ENCODE data around the gene STAT5B.

The STAT5B gene

GRCh38 chr17:42296012-42296411 is 19.8 kb upstream of the STAT5B start:
- Histone ChIP-seq H3K36me3 (ENCODE audit: control insufficient read depth, insufficient read depth, low read length) (peaks cover 53% of the 10 kb centered on the region), H3K4me1 (ENCODE audit: control insufficient read depth, insufficient read depth, low read length, poor library complexity, severe bottlenecking) (no peaks in the 10 kb centered on the region)

DNA sequence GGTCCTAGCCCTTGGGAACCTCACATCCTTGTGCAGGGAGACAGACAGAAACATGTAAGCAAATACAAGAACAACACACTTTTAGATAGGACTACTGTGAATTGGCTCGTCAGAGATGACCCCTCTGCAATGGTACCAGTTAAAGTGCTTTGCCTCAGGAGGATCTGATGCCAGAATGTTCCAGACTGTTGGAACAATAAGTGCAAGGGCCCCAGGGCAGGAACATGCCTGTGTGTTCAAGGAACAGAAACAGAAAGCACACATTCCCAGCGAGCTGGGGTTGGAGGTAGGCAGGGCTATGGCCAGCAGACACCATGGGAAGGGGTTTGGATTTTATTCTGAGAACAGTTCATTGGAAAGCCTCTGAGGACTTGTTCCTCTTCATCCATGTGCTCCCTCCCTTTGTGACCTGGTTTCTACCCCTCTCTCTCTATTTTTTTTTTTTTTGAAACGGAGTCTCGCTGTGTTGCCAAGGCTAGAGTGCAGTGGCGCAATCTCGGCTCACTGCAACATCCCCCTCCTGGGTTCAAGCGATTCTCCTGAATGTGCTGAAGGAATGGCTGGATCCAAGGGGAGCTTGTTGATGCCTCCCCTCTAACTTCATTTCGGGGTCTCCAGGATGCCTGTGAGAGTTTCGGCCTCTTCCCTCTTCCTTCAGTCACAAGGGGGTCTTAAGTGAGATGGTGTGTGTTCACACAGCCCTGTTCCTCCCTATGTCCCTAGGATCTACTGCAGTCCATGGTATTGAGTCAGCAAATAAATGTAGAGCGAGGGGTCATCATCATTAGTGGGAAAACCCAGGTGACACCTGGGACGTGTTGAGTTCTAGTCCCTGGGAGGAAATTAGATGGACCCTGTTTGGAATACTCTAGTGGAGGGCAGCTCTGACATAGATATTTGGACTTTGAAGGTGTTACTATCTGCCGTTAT is 18.5 kb upstream of the STAT5B start:
- Histone ChIP-seq H3K4me3 (ENCODE audit: insufficient read depth, low read depth, low read length, poor library complexity, severe bottlenecking) (no peak overlapping the region), H3K4me1 (ENCODE audit: control insufficient read depth, insufficient read depth, low read length, poor library complexity, severe bottlenecking) (peaks cover 5% of the 10 kb centered on the region), H3K36me3 (ENCODE audit: control insufficient read depth, insufficient read depth, low read length) (peaks cover 49% of the 10 kb centered on the region), H3K27ac (ENCODE audit: insufficient read depth, low read length, poor library complexity, severe bottlenecking) (no peak overlapping the region), H3K9me3 (ENCODE audit: control insufficient read depth, low read length) (no peaks in the 10 kb centered on the region), H3K27me3 (replicated peaks; ENCODE audit: control insufficient read depth, insufficient read depth, low read length, poor library complexity, severe bottlenecking) (no peaks in the 10 kb centered on the region)
- no peak for DNase-seq

More at GRCh38 chr17:42296012-42296411, 19.8 kb upstream of the STAT5B start:
- no peak for DNase-seq
- Histone ChIP-seq H3K27me3 (replicated peaks; ENCODE audit: control insufficient read depth, insufficient read depth, low read length, poor library complexity, severe bottlenecking) (no peaks in the 10 kb centered on the region), H3K27ac (ENCODE audit: insufficient read depth, low read length, poor library complexity, severe bottlenecking) (no peak overlapping the region), H3K9me3 (ENCODE audit: control insufficient read depth, low read length) (no peaks in the 10 kb centered on the region), H3K4me3 (ENCODE audit: insufficient read depth, low read depth, low read length, poor library complexity, severe bottlenecking) (no peak overlapping the region)

DNA sequence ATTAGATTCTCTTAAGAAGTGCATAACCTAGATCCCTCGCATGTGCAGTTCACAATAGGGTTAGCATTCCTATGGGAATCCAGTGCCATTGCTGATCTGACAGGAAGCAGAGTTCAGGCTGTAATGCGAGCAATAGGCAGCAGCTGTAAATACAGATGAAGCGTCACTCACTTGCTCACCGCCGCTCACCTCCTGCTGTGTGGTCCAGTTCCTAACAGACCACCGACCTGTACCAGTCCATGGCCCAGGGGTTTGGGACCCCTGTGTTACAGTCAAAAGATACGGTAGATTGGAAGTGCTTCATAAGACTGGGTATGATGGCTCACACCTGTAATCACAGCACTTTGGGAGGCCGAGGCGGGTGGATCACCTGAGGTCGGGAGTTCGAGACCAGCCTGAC is 14.9 kb upstream of the STAT5B start:
- H3K27ac ChIP-seq (ENCODE audit: insufficient read depth, low read length, poor library complexity, severe bottlenecking), result no peak overlapping the region
- H3K27me3 ChIP-seq (replicated peaks; ENCODE audit: control insufficient read depth, insufficient read depth, low read length, poor library complexity, severe bottlenecking), result no peaks in the 10 kb centered on the region
- no peak for DNase-seq
- H3K4me1 ChIP-seq (ENCODE audit: control insufficient read depth, insufficient read depth, low read length, poor library complexity, severe bottlenecking), result peaks cover 30% of the 10 kb centered on the region
- H3K4me3 ChIP-seq (ENCODE audit: insufficient read depth, low read depth, low read length, poor library complexity, severe bottlenecking), result no peak overlapping the region
- no peaks in the 10 kb centered on the region for H3K9me3 ChIP-seq (ENCODE audit: control insufficient read depth, low read length)
- H3K36me3 ChIP-seq (ENCODE audit: control insufficient read depth, insufficient read depth, low read length), result peaks cover 29% of the 10 kb centered on the region

DNA sequence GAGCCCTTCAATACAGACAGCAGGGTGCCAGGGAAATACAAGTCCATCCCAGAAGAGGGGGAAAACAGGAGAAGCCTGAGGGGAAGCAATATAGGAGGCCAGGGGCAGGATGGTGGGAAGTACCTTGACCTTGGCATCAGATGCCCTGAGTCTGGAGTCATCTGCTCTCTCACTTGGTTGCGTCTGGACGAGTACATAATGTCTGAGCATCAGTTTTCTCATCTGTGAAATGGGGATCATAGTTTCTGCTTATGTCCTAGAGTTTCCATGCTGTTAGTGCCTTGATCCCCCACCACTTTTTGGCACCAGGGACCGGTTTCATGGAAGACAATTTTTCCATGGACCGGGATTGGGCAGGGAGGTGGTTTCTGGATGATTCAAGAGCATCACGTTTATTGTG is 14.4 kb upstream of the STAT5B start:
- H3K4me3 ChIP-seq (ENCODE audit: insufficient read depth, low read depth, low read length, poor library complexity, severe bottlenecking), result no peak overlapping the region
- peak overlapping the region; percentile 88 for H3K27ac ChIP-seq (ENCODE audit: insufficient read depth, low read length, poor library complexity, severe bottlenecking)
- no peaks in the 10 kb centered on the region for H3K9me3 ChIP-seq (ENCODE audit: control insufficient read depth, low read length)
- DNase-seq, result no peak
- no peaks in the 10 kb centered on the region for H3K27me3 ChIP-seq (replicated peaks; ENCODE audit: control insufficient read depth, insufficient read depth, low read length, poor library complexity, severe bottlenecking)
- H3K4me1 ChIP-seq (ENCODE audit: control insufficient read depth, insufficient read depth, low read length, poor library complexity, severe bottlenecking), result peaks cover 30% of the 10 kb centered on the region
- peaks cover 23% of the 10 kb centered on the region for H3K36me3 ChIP-seq (ENCODE audit: control insufficient read depth, insufficient read depth, low read length)

DNA sequence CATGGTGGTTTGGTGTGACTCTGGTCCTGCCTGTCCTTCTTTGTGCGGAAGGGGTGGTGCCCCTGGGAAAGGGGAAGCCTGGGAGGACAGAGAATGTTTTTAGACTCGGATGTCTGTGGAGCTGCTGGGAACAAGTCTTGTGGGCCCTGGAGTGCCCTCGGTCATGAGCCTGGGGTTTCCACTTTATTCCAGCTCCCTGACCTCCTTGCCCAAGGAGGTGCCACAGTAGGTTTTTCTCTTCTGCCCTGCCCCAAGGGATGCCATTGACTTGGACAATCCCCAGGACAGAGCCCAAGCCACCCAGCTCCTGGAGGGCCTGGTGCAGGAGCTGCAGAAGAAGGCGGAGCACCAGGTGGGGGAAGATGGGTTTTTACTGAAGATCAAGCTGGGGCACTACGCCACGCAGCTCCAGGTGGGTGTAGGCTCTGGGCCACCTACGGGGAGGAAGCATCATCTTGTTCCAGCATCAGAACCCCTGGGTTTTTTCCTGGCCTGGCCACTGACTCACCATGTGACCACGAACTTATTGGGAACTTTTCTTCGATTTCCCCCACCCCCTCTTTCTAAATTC is 13.5 kb upstream of the STAT5B start:
- Histone ChIP-seq H3K4me1 (ENCODE audit: control insufficient read depth, insufficient read depth, low read length, poor library complexity, severe bottlenecking) (peaks cover 30% of the 10 kb centered on the region), H3K36me3 (ENCODE audit: control insufficient read depth, insufficient read depth, low read length) (peaks cover 15% of the 10 kb centered on the region), H3K9me3 (ENCODE audit: control insufficient read depth, low read length) (no peaks in the 10 kb centered on the region), H3K27me3 (replicated peaks; ENCODE audit: control insufficient read depth, insufficient read depth, low read length, poor library complexity, severe bottlenecking) (no peaks in the 10 kb centered on the region), H3K27ac (ENCODE audit: insufficient read depth, low read length, poor library complexity, severe bottlenecking) (peak overlapping the region; percentile 88), H3K4me3 (ENCODE audit: insufficient read depth, low read depth, low read length, poor library complexity, severe bottlenecking) (peak overlapping the region; percentile 61)
- peak in 2 of 3 donors; percentile 20 to 31 for DNase-seq

DNA sequence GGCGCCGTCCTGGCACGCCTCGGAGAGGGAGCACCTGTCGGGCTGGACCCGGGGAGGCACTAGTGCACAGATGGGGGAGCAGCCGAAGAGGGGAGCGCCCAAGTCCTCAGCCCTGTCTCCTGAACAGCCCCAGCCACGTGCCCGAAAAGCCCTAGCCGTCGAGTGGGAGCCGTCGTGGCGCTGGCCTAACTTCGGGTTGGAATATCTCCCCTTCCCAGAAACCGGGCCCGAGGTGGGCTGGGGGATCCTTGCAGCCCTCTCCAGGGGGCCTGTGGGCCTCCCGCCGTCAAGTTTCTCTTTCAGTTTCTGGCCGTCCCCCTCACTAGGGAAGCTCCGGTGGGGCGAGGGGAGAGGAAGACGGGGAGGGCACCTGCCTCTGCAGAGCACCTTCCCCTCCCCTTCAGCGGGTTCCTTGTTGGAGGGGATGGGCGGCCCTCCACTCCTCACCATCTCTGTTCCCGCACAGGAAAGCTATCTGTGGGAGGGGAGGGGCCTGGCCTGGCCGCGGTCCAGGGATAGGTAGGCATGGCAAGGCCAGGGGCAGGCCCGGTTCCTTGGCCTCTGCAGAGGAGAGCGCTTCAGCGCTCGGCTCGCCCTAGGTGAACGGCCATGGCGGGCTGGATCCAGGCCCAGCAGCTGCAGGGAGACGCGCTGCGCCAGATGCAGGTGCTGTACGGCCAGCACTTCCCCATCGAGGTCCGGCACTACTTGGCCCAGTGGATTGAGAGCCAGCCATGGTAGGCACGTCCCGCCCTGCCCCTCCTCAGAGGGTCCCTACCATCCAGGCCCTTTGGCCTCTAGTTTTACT is 12.8 kb upstream of the STAT5B start:
- Histone ChIP-seq H3K27me3 (replicated peaks; ENCODE audit: control insufficient read depth, insufficient read depth, low read length, poor library complexity, severe bottlenecking) (no peaks in the 10 kb centered on the region), H3K9me3 (ENCODE audit: control insufficient read depth, low read length) (no peaks in the 10 kb centered on the region), H3K36me3 (ENCODE audit: control insufficient read depth, insufficient read depth, low read length) (peaks cover 12% of the 10 kb centered on the region), H3K4me1 (ENCODE audit: control insufficient read depth, insufficient read depth, low read length, poor library complexity, severe bottlenecking) (peaks cover 30% of the 10 kb centered on the region), H3K27ac (ENCODE audit: insufficient read depth, low read length, poor library complexity, severe bottlenecking) (peak overlapping the region; percentile 88), H3K4me3 (ENCODE audit: insufficient read depth, low read depth, low read length, poor library complexity, severe bottlenecking) (peak overlapping the region; percentile 61)
- DNase-seq, result peak; percentile 39 to 46 (median 46)

- no peaks in the 10 kb centered on the region for H3K9me3 ChIP-seq (ENCODE audit: control insufficient read depth, low read length)
- peaks cover 30% of the 10 kb centered on the region for H3K4me1 ChIP-seq (ENCODE audit: control insufficient read depth, insufficient read depth, low read length, poor library complexity, severe bottlenecking)
- H3K36me3 ChIP-seq (ENCODE audit: control insufficient read depth, insufficient read depth, low read length), result peaks cover 12% of the 10 kb centered on the region
- H3K27me3 ChIP-seq (replicated peaks; ENCODE audit: control insufficient read depth, insufficient read depth, low read length, poor library complexity, severe bottlenecking), result no peaks in the 10 kb centered on the region
- H3K4me3 ChIP-seq (ENCODE audit: insufficient read depth, low read depth, low read length, poor library complexity, severe bottlenecking), result peak within 1 kb of the TSS; percentile 61
- peak; percentile 67 to 73 (median 72) for DNase-seq
- H3K27ac ChIP-seq (ENCODE audit: insufficient read depth, low read length, poor library complexity, severe bottlenecking), result peak within 1 kb of the TSS; percentile 88
These were observed 12.0 kb upstream of the STAT5B start, which contains the start of gene STAT5A for GRCh38 chr17:42287977-42288802. Gene STAT5A (plus strand): TSS chr17:42288498. CDS start chr17:42289412, 914 bp downstream.

DNA sequence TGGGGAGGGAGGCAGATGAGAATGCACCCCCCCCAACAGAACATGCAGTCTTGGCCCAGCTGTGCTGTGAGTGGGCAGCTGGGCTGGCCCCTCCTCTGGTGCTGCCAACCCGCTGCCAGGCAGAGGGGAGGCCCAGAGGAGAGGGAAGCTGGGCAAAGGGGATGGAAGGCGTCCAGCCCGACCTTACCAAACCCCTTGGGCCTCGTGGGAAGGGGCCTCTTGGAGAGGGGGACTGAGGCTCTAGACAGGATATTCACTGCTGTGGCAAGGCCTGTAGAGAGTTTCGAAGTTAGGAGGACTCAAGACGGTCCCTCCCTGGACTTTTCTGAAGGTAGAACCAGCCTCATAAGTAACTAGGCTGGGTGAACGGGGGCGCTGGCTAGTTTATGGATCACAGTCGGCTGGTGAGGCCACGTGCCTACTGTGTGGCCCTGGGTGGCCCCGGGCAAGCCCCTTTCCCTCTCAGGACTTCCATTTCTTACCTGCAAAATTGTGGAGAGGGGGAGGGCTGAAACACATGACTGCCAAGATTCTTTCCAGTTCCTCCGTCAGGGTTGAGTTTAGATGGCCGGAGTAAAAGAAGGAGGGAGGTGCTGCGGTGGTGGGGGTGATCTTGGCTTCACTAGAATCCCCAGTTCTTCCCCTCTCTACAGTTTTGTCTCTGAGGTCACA is 11.2 kb upstream of the STAT5B start:
- Histone ChIP-seq H3K9me3 (ENCODE audit: control insufficient read depth, low read length) (no peaks in the 10 kb centered on the region), H3K36me3 (ENCODE audit: control insufficient read depth, insufficient read depth, low read length) (peaks cover 9% of the 10 kb centered on the region), H3K27ac (ENCODE audit: insufficient read depth, low read length, poor library complexity, severe bottlenecking) (peak overlapping the region; percentile 88), H3K4me1 (ENCODE audit: control insufficient read depth, insufficient read depth, low read length, poor library complexity, severe bottlenecking) (peaks cover 30% of the 10 kb centered on the region), H3K4me3 (ENCODE audit: insufficient read depth, low read depth, low read length, poor library complexity, severe bottlenecking) (peak overlapping the region; percentile 61), H3K27me3 (replicated peaks; ENCODE audit: control insufficient read depth, insufficient read depth, low read length, poor library complexity, severe bottlenecking) (no peaks in the 10 kb centered on the region)
- DNase-seq, result peak in 1 of 3 donors; percentile 39

Measured in effector memory CD4-positive, alpha-beta T cell (primary cell).